ENCODE results near the gene CSN1S1.
A peak's percentile ranks its signal among the peaks of the same experiment; 100 is the strongest.
"Not testable (repeated sequence)": the region's sequence is repeated elsewhere in the genome, so short reads cannot be mapped to it uniquely, and the experiment has no call there.

CSN1S1 gene, protein sequence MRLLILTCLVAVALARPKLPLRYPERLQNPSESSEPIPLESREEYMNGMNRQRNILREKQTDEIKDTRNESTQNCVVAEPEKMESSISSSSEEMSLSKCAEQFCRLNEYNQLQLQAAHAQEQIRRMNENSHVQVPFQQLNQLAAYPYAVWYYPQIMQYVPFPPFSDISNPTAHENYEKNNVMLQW

DNA sequence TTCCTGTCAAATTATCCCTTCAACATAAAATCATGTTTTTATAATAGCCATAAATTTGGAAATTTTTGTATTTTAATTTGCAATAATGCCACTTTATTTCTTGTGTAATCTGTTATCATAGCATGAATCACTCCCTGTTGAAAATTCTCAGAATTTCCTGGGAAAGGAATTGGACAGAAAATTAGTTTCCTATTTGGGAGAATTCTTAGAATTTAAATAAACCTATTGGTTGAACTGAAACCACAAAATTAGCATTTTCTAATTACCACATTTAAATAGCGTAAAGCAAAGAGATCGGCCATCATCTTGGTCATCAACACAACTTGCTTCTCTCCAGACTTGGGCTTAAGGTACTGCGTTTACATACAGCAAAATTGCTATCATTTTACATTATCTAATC is at the start of gene CSN1S1:
TSS of gene CSN1S1 (plus strand) at position 301 of the 400 bp plus-strand sequence. CDS start 1,488 bp downstream, outside the sequence.
- no peak for DNase-seq

DNA sequence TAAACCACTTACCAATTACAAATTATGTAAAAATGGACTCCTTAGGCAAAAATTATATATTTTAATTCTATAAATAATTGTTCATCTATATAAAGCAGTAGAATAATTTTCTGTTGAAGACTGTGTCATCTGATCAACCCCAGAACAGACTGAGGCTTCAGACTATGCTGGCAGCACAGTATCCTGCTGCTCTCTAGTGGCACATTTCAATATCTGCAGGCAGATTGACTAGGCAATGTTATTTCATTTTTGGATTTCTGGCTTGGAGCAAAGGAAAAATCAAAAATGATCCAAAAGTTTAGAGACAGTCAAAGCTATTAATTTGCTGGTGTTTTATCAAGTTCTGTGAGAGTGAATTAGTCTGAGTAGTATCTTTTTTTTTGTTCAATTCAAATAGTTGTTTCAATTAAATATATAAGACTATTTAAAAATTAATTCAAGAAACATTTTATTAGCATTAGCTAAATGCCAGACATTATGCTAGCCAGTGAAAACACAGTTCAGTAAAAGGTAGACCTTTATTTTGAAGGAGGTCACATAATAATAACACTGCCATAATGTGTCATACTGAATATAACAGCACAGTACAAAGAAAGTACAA is 49.6 kb upstream of the CSN1S1 start:
- peak; percentile 14 for DNase-seq

DNA sequence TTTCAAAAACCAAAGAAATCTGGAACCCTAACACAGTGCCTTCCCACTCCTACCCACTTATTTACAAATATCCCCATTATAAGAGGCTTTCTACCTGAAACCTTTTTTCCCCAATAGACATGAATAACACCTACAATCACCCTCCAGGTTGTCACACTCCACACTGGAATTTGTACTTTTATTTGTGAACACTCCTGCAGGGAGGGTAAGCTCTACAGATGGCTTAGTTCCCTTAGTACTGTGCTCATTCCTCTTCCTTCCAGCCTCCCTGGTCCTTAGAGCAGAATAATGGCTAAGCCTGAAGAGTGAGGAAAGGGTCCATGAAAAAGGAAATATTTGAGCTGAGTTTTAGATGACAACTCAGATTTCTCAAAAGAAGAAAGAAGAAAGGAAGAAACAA is 48.7 kb upstream of the CSN1S1 start:
- no peak for DNase-seq

DNA sequence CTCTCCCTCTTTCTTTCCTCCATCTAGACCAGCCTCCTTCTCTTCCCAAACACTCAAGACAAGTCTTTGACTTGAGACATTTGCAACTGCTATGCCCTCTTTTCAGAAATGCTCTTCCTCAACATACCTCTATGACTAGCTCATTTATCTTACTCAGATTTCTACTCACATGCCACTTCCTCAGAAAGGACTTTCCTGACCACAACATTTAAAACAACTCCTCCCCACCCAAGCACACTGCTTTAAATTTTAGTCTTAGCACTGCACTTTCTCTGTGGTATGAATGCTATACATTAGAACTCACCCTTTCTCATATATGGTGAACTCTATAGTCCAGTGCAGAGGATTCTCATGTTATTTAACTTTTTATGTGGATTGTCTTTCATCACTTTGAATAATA is 42.5 kb upstream of the CSN1S1 start:
- no peak for DNase-seq

DNA sequence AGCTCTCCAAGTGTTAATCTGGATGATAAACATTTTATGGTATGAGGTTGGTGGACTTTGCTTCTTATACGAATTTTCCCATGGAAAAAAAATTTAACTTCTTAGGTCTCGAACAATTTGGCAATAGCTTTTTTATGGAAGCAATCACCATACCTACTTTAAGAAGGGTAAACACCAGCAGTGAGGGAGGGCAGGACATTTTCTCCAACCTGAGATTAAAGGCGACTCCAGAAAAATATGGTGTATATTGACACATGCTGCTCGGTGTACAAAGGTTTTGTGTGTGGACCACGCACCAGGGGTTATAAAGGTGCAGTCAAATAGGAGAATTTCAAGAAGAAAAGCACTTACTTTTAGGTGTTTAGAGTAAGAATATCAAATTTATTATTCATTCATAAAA is 36.7 kb upstream of the CSN1S1 start:
- DNase-seq: no peak

DNA sequence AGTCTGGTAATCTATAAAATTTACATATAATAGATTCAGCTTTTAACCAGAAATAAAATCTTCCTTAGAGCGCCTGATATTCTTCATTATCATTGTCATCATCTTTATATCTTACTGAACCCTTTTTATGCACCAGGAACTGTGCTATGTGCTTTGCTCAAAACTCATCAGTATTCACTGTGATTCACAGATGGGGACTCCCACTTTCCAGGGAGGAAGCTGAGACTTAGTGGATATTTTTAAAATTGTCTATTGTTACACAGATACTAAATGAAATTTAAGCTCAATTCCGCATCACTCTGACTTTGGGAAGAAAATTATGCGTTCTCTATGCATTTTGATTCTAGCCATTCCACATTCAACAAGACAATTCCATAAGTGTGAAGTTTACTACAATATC is 36.1 kb upstream of the CSN1S1 start:
- DNase-seq: no peak

DNA sequence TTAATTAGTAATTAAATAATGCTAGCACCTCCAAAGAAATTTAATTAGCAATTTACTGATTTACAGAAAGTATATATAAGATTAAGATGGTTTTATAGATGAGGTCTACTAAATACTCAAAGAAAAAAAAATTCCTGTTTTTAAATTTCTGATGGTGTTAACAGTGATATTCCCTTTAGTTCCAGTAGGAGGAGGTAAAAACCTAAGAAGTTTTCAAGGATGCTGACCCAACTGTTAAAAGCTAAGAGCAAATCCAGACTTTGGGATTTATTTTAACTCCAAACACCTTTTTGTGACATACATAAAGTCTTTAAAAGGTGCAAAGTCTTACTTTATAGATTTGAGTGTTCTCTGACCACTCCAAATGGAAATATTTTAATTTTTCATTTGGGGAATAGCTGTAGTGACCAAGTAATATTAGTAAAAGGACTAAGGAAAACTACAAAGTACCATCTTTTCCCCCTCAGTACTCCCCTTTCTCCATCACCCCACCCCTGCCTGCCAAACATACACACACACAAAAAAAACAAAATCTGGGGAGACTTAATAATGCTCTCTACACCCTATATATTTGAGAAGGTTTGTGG is 34.2 kb upstream of the CSN1S1 start:
- DNase-seq: no peak

DNA sequence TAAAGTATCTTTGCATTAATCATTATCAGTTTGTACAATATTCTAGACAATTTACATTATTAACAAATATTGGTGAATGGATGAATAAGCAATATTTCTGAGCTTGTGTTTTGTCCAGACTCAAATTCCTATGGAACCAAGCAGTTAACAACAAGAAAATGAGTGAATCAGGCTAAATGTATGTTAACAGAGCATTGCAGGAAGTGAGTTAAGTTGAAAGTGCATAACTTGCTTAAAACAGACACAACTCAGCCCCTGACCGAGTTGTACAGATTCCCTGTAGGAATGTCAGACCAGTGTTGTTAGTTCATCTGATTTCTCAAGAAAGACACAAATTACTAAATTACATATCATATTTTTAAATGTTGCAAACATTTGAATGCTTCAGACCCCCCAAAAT is 23.7 kb upstream of the CSN1S1 start:
- no peak for DNase-seq

DNA sequence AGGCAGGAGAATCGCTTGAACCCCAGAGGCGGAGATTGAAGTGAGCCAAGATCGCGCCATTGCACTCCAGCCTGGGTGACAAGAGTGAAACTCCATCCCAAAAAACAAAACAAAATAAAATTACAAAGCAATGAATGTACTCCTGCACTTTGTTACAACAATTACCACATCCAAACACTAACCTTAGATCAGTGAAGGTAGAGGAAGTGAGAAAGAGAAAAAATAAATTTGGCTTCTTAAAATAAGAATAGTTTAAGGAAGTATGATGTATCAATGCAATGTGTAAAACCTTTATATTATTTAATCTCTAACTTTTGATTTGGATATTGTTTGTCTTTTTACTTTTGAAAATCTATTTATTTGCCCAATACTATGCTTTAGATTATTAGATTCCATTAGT is 21.7 kb upstream of the CSN1S1 start:
- no peak for DNase-seq

DNA sequence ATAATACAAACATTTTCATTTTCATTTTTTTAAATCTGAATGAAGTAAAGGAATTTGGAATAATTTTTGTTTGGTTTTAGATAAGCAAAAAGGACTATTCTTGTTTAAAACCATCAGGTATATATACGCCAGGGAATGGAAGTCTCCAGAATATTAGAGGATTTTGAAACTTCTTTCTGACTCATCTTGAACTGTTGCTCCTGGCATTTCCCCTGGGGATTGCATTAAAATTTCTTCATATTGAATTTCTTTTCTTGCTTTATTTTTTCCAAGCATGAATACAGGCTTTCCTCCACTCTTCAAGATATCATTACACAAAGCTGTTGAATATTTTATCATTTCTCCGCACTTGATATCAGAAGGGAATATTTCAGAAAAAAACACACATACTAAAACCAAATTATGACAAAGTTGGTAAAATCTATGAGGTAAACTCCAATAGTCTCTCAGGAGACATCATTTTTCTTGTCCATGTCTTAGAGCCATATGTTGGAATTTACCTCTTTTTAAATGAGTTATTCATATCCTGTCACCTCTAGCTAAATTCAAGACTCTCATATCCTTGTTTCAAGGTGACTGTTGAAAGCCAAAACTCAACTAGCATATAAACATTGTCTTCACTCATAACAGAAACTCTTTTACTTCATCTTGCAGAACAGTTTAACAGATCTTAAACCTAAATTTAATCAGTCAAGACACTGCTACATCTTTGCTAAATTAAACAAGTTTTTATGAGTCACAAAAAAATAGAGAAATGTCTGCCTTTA is 20.7 kb upstream of the CSN1S1 start:
- no peak for DNase-seq

DNA sequence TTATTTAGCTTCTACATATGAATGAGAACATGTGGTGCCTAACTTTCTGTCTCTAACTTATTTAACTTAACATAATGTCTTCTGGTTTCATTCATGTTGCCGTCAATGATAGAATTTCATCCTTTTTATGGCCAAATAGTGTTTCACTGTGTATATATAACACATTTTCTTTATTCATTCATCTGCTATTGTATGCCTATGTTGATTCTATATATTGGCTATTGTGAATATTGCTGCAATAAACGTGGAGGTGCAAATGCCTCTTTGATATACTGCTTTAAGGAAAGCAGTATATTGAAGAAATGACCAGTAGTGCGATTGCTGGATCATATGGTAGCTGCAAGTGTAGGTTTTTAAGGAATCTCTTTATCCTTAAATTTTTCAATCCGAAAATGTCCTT is 10.0 kb upstream of the CSN1S1 start:
- no peak for DNase-seq

DNA sequence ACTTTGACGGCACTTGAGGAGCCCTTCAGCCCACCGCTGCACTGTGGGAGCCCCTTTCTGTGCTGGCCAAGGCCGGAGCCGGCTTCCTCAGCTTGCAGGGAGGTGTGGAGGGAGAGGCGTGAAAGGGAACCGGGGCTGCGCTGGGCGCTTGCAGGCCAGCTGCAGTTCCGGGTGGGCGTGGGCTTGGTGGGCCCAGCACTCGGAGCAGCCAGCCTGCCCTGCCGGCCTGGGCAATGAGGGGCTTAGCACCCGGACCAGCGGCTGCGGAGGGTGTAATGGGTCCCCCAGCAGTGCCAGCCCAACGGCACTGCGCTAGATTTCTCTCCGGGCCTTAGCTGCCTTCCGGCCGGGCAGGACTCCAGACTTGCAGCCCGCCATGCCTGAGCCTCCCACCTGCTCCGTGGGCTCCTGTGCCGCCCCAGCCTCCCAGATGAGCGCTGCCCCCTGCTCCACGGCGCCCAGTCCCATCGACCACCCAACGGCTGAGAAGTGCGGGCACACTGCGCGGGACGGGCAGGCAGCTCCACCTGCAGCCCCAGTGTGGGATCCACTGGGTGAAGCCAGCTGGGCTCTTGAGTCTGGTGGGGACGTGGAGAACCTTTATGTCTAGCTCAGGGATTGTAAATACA is 7.0 kb upstream of the CSN1S1 start:
- not testable (repeated sequence) for DNase-seq

DNA sequence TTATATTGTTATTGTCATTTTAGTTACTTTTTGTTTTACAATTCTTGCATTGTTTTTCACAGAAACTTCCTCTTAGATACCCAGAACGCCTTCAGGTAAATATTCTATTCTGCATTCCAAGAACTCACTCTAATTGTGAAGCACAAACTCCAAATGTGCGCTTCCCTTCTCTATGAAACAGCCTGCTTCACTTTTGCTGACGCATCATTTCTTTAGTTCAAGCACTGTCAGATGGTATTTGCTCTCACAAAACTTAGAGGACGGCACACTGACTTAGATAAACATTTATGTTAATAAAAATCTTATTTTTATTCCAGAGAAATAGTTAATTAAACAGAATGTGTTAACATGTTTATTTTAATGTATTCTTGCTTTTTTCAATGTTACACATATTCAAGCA is 3.3 kb downstream of the CSN1S1 start:
- no peak for DNase-seq

DNA sequence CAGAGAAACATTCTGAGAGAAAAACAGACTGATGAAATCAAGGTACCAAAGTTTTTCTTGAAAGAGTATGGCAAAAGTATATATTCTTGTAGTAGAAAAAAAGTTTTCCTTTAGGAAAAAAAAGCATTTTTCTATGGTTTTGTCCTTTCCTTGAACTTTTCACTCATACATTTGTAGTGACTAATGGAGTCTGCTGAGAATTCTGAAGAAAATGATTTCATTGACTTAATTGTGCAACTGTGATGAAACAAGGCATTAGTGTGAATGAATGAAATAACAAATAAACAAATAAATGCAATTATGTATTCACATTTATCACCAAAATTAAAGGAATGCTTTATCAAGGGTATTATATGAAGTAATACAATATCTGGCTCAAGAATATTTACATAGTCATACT is 5.7 kb downstream of the CSN1S1 start:
- no peak for DNase-seq

DNA sequence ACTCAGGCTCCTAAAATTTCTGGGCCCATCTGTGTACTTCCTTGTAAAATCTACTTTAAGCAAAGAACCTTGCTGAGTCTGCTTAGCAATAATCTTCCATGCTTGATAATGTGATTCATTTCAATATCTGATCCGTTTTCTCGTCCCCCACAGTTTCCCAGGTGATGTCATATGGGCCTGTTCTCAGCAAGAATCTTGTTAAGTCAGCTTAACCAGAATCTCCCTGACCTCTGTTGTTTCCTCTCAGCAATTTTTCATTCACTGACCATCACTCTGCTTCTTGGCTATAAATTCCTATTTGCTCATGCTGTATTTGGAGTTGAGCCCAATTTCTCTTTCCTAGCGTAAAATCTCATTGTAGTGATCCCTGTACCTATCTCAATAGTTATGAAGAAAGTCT is 20.7 kb downstream of the CSN1S1 start:
- DNase-seq: no peak

DNA sequence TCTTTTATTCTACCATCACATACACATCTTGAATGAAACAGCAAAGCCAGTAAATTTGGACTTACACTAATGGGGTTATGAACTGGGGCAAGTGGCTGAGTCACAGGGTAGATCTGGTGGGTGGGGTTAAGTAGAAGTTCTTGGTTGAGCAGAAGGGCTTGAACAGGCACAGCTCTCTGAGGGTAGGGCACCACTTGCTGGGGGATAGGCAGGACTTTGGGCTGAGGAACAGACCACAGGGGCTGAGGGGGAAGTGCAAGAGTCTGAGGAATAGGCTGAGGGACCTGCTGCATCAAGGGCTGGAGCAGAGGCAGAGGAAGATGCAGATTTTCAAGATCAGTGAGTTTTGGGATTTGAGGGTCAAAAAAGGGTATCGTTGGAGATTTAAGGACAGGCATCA is 26.3 kb downstream of the CSN1S1 start:
- DNase-seq: no peak

DNA sequence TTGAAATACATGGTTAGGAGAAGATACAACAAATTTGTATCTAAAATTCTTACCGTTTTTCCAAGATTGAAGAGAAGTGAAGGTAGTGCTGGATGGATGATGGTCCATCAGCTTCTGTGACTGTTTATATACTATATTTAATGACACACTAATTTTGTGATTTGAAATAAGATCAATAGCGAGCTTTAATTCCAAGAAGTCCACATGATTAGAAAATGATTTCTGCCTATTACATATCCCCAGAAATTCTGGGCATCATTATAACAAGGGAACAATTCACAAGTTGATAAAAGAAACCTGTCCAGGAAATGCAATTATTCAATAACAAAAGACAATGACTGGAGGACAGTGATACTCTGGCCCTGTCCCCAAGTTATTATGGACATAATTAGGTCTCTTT is 34.8 kb downstream of the CSN1S1 start, which contains the start of gene CSN2:
TSS of gene CSN2 (minus strand) at position 101 of the 400 bp plus-strand sequence. CDS start 4,733 bp downstream, outside the sequence.
- no peak for DNase-seq

DNA sequence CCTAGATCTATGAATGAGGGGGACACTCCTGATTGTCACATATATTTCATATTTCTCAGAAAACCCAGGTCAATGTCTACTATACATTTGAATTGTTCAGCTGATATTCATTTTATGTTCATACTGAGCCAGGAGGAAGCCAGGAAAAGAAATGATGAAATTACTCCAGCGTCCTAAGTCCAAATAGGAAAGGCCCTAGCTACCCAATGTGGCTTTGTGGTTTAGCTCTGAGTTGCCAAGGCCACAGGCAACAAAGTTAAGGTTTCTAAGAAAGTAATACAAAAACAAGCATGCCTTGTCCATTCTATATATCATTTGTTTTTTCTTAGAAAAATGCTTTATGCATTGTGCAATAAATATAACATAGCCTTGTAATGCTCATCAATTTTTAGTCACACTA is 39.2 kb downstream of the CSN1S1 start:
- no peak for DNase-seq

DNA sequence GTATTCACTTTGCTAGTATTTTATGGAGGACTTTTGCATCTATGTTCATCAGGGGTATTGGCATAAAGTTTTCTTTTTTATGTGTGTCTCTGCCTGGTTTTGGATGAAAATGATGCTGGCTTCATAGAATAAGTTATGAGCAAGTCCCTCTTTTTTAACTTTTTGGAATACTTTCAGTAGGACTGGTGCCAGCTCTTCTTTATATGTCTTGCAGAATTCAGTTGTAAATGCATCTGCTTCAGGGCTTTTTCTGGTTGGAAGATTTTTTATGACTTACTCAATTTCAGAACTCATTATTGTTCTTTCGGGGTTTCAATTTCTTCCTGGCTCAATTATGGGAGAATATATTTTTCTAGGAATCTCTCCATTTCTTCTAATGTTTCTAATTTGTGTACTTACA is 43.8 kb downstream of the CSN1S1 start:
- no peak for DNase-seq

DNA sequence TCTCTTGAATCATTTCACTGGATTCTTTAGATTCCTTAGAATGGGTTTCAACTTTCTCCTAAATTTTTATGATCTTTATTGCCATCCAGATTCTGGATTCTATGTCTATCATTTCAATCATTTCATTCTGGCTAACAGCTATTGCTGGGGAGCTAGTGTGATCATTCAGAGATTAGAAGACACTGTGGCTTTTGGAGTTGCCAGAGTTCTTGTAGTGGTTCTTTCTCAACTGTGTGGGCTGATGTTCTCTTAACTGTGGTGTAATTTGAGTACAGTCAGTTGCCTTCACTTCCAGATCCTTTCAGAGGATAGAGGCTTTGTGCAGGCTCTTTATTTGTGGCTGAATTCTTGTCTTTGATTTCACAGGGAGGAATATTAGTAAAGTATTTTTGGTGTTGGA is 46.7 kb downstream of the CSN1S1 start:
- no peak for DNase-seq

DNA sequence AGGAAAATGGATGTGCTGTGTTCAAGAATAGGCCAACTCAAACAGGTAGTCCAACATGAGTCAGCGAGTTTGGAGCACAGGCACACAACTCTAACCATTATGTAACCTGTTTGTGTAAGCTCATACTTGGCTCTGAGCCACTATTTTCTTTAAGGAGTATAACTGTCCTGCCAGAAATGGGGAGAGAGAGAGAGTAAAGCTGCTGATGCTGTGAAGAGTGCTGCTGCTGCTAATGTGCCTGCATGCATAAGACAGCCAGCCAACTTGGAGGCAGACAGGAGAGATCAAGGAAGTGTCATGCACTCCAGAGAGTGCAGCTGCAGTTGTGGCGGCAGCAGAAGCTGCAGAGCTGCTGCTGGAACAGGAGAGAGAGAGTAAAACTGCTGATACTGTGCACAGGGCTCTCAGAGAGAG is 53.2 kb downstream of the CSN1S1 start:
- no peak for DNase-seq

DNA sequence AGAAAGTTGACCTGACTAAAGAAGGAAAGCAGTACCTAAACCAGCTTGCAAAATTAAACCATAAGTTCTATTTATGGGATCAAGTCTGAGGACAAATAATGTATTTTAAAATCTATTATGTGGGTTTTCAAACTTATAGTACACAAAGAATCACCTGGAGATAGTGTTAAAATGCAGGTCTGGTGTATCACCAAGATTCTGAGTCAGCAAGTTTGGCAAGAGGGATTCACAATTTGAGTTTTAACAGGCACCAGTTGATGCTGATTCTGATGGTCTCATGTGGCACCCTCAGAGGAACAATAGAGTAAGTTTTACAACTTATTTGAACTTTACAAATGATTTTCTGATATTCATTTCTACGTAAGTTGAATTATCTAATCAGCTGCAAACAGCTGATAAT is 55.8 kb downstream of the CSN1S1 start:
- DNase-seq: no peak

DNA sequence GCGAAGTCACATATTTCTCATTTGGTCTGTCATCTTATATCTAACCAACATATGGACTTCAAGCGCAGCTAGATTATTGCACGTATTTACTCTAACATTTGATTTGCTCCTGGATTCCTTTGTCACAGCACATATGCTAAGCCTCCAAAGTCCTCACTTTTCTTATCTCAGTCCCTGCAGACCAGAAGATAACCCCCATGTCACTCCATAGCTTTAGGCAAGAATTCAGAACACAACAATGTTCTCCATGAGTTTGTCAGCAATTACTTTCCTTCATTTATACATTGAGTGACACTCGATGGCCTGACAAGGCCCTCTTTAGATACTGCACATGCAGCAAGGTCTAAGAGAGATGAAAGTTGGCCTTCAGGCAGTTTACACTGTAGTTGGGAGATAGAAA is 60.1 kb downstream of the CSN1S1 start:
- DNase-seq: no peak

DNA sequence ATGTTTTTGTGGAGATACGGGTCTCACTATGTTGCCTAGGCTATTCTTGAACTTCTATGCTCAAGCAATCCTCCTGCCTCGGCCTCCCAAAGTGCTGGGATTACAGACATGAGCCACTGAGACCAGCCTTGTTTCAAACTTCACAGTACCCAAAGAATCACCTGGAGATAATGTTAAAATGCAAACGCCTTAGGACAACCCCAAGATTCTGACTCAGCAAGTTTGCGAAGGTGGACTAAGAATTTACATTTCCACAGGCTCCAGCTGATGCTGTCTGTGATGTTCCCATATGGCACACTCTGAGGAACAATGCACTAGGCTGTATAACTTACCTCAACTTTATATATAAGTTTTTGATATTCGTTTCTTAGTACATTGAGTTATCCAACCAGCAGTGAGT is 63.9 kb downstream of the CSN1S1 start:
- no peak for DNase-seq

Measured in NCI-H2081 treated with DMSO at 0.1 percent for 48 hours (cell line).